HUDEP-2 (cell line): ENCODE measurements around the gene RUNX1.
A peak's percentile ranks its signal among the peaks of the same experiment; 100 is the strongest.
"Not testable (repeated sequence)": the region's sequence is repeated elsewhere in the genome, so short reads cannot be mapped to it uniquely, and the experiment has no call there.

ENCODE experiments used
- DNase-seq, 76 experiments: peaks; one replicate each; lab custom pipeline; 2025; ENCODE audit not compliant: unreplicated experiment in 76 of 76; lab: John Stamatoyannopoulos, UW

Gene RUNX1

GRCh38 chr21:34974162-34974981, 74.7 kb downstream of the RUNX1 start:
- no peak for DNase-seq

- DNase-seq: peak in 1 of 76 experiments; percentile 20
Measured at GRCh38 chr21:34973685-34974084, 75.4 kb downstream of the RUNX1 start.

- no peak for DNase-seq
Measured at GRCh38 chr21:34971656-34972055, 77.4 kb downstream of the RUNX1 start.

- no peak for DNase-seq
Measured at GRCh38 chr21:34970566-34970965, 78.5 kb downstream of the RUNX1 start.

GRCh38 chr21:34970167-34970500, 79.0 kb downstream of the RUNX1 start:
- no peak for DNase-seq

GRCh38 chr21:34969423-34970166, 79.5 kb downstream of the RUNX1 start:
- DNase-seq: no peak

GRCh38 chr21:34968414-34969333, 80.4 kb downstream of the RUNX1 start:
- DNase-seq: no peak

GRCh38 chr21:34967509-34968289, 81.4 kb downstream of the RUNX1 start:
- peak in 3 of 76 experiments; percentile 8 to 23 (median 17) for DNase-seq

- DNase-seq: not testable (repeated sequence)
Measured at GRCh38 chr21:34966881-34967280, 82.2 kb downstream of the RUNX1 start.

GRCh38 chr21:34965200-34966174, 83.6 kb downstream of the RUNX1 start:
- DNase-seq: no peak

GRCh38 chr21:34962586-34963222, 86.4 kb downstream of the RUNX1 start:
- DNase-seq: no peak

- DNase-seq: no peak
Measured at GRCh38 chr21:34962136-34962535, 87.0 kb downstream of the RUNX1 start.

- DNase-seq: no peak
Measured at GRCh38 chr21:34960687-34961086, 88.4 kb downstream of the RUNX1 start.

- DNase-seq: no peak
Measured at GRCh38 chr21:34959607-34960006, 89.5 kb downstream of the RUNX1 start.

GRCh38 chr21:34958040-34958439, 91.1 kb downstream of the RUNX1 start:
- DNase-seq: no peak

GRCh38 chr21:34956416-34957316, 92.4 kb downstream of the RUNX1 start:
- peak in 1 of 76 experiments; percentile 3 for DNase-seq

GRCh38 chr21:34953950-34954349, 95.2 kb downstream of the RUNX1 start:
- no peak for DNase-seq

GRCh38 chr21:34952701-34953100, 96.4 kb downstream of the RUNX1 start:
- DNase-seq: no peak
